ENCODE measurements around the gene IQSEC3.

The IQSEC3 gene

GRCh38 chr12:78981-79380, 12.4 kb downstream of the IQSEC3 start:
- no peak overlapping the region for H2AFZ ChIP-seq (ENCODE audit: low read length)
- H3K9ac ChIP-seq (ENCODE audit: low read depth, low read length, poor library complexity, severe bottlenecking) = no peak overlapping the region
- no peaks in the 10 kb centered on the region for H3K36me3 ChIP-seq (ENCODE audit: insufficient read depth, low read length)
- H4K20me1 ChIP-seq (ENCODE audit: insufficient read depth, low read length, poor library complexity, severe bottlenecking) = no peaks in the 10 kb centered on the region
- no peaks in the 10 kb centered on the region for H3K9me2 ChIP-seq (replicated peaks; ENCODE audit: low read depth, low read length)
- no peaks in the 10 kb centered on the region for H3K9me3 ChIP-seq (ENCODE audit: insufficient read depth, low read depth, low read length)
- no peak overlapping the region for H3K4me2 ChIP-seq (ENCODE audit: low read depth, low read length, poor library complexity, severe bottlenecking)
- TF ChIP-seq EZH2phosphoT487 (IDR thresholded peaks at IDR 0.05; ENCODE audit: borderline replicate concordance) (no peak), CTCF (conservative IDR thresholded peaks at IDR 0.05; ENCODE audit: low read length) (no peak)
- H3K4me3 ChIP-seq (ENCODE audit: low read length, poor library complexity, severe bottlenecking) = no peak overlapping the region
- H3K79me2 ChIP-seq (ENCODE audit: insufficient read depth, low read length) = no peaks in the 10 kb centered on the region
- no peaks in the 10 kb centered on the region for H3K27me3 ChIP-seq (ENCODE audit: insufficient read depth, low read length, poor library complexity, severe bottlenecking)
- H3F3A ChIP-seq (ENCODE audit: low read depth) = no peaks in the 10 kb centered on the region
- peaks cover 11% of the 10 kb centered on the region for H3K4me1 ChIP-seq (ENCODE audit: insufficient read depth, low read length, poor library complexity, severe bottlenecking)

GRCh38 chr12:80681-81190, 14.2 kb downstream of the IQSEC3 start:
- Histone ChIP-seq H3K9ac (ENCODE audit: low read depth, low read length, poor library complexity, severe bottlenecking) (no peak overlapping the region), H3K9me3 (ENCODE audit: insufficient read depth, low read depth, low read length) (no peaks in the 10 kb centered on the region), H3K79me2 (ENCODE audit: insufficient read depth, low read length) (no peaks in the 10 kb centered on the region), H2AFZ (ENCODE audit: low read length) (no peak overlapping the region), H3F3A (ENCODE audit: low read depth) (no peaks in the 10 kb centered on the region), H3K4me2 (ENCODE audit: low read depth, low read length, poor library complexity, severe bottlenecking) (no peak overlapping the region), H3K4me1 (ENCODE audit: insufficient read depth, low read length, poor library complexity, severe bottlenecking) (peaks cover 26% of the 10 kb centered on the region), H3K27me3 (ENCODE audit: insufficient read depth, low read length, poor library complexity, severe bottlenecking) (no peaks in the 10 kb centered on the region), H3K4me3 (ENCODE audit: low read length, poor library complexity, severe bottlenecking) (no peak overlapping the region), H3K36me3 (ENCODE audit: insufficient read depth, low read length) (no peaks in the 10 kb centered on the region), H3K9me2 (replicated peaks; ENCODE audit: low read depth, low read length) (no peaks in the 10 kb centered on the region), H4K20me1 (ENCODE audit: insufficient read depth, low read length, poor library complexity, severe bottlenecking) (no peaks in the 10 kb centered on the region)
- TF ChIP-seq EZH2phosphoT487 (IDR thresholded peaks at IDR 0.05; ENCODE audit: borderline replicate concordance) (no peak), CTCF (conservative IDR thresholded peaks at IDR 0.05; ENCODE audit: low read length) (no peak)

GRCh38 chr12:82740-83139, 16.2 kb downstream of the IQSEC3 start:
- Histone ChIP-seq H3K4me2 (ENCODE audit: low read depth, low read length, poor library complexity, severe bottlenecking) (no peak overlapping the region), H4K20me1 (ENCODE audit: insufficient read depth, low read length, poor library complexity, severe bottlenecking) (no peaks in the 10 kb centered on the region), H3K4me3 (ENCODE audit: low read length, poor library complexity, severe bottlenecking) (no peak overlapping the region), H3K9me3 (ENCODE audit: insufficient read depth, low read depth, low read length) (no peaks in the 10 kb centered on the region), H3K79me2 (ENCODE audit: insufficient read depth, low read length) (no peaks in the 10 kb centered on the region), H3K27me3 (ENCODE audit: insufficient read depth, low read length, poor library complexity, severe bottlenecking) (no peaks in the 10 kb centered on the region), H2AFZ (ENCODE audit: low read length) (no peak overlapping the region), H3K36me3 (ENCODE audit: insufficient read depth, low read length) (no peaks in the 10 kb centered on the region), H3F3A (ENCODE audit: low read depth) (no peaks in the 10 kb centered on the region), H3K9me2 (replicated peaks; ENCODE audit: low read depth, low read length) (no peaks in the 10 kb centered on the region), H3K9ac (ENCODE audit: low read depth, low read length, poor library complexity, severe bottlenecking) (no peak overlapping the region), H3K4me1 (ENCODE audit: insufficient read depth, low read length, poor library complexity, severe bottlenecking) (peaks cover 43% of the 10 kb centered on the region)
- TF ChIP-seq CTCF (conservative IDR thresholded peaks at IDR 0.05; ENCODE audit: low read length) = no peak

Measured in Loucy (cell line).